ENCODE data around the gene KMT2C. TPM values are rescaled to one million over a fixed set of nuclear protein-coding genes. Genes with fewer than 3 reads are reported as not detected.

The KMT2C gene
- total and polyA plus RNA-seq, 4 donors: 6.3 to 35.3 (median 19.3) TPM

- DNase-seq (ENCODE audit: low spot score): no peak
- H3K4me1 ChIP-seq (ENCODE audit: control insufficient read depth in 4 of 4, insufficient read depth in 4 of 4, low read length in 3 of 4): no peaks in the 10 kb centered on the region
- no peak overlapping the region for H3K27ac ChIP-seq (ENCODE audit: low read depth in 1 of 2, low read length in 2 of 2)
- no peak overlapping the region for H3K4me3 ChIP-seq (ENCODE audit: low read depth in 1 of 3, low read length in 3 of 3)
- H3K27me3 ChIP-seq (ENCODE audit: control insufficient read depth in 4 of 4, insufficient read depth in 4 of 4, low read length in 3 of 4): no peaks in the 10 kb centered on the region
- WGBS: 94% methylated on average over 5 of the region's 5 CpGs
- H3K36me3 ChIP-seq (ENCODE audit: control insufficient read depth in 4 of 4, insufficient read depth in 3 of 4, low read depth in 1 of 4, low read length in 3 of 4): peaks cover 3 to 76% (median 66%) of the 10 kb centered on the region in 4 donors
- no peaks in the 10 kb centered on the region for H3K9me3 ChIP-seq (ENCODE audit: control insufficient read depth in 4 of 4, low read length in 3 of 4)
- TF ChIP-seq, protein P1, sequence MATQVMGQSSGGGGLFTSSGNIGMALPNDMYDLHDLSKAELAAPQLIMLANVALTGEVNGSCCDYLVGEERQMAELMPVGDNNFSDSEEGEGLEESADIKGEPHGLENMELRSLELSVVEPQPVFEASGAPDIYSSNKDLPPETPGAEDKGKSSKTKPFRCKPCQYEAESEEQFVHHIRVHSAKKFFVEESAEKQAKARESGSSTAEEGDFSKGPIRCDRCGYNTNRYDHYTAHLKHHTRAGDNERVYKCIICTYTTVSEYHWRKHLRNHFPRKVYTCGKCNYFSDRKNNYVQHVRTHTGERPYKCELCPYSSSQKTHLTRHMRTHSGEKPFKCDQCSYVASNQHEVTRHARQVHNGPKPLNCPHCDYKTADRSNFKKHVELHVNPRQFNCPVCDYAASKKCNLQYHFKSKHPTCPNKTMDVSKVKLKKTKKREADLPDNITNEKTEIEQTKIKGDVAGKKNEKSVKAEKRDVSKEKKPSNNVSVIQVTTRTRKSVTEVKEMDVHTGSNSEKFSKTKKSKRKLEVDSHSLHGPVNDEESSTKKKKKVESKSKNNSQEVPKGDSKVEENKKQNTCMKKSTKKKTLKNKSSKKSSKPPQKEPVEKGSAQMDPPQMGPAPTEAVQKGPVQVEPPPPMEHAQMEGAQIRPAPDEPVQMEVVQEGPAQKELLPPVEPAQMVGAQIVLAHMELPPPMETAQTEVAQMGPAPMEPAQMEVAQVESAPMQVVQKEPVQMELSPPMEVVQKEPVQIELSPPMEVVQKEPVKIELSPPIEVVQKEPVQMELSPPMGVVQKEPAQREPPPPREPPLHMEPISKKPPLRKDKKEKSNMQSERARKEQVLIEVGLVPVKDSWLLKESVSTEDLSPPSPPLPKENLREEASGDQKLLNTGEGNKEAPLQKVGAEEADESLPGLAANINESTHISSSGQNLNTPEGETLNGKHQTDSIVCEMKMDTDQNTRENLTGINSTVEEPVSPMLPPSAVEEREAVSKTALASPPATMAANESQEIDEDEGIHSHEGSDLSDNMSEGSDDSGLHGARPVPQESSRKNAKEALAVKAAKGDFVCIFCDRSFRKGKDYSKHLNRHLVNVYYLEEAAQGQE (IDR thresholded peaks at IDR 0.05): no peak
- TF ChIP-seq ATF3 (IDR thresholded peaks at IDR 0.05) (no peak), GABPA (IDR thresholded peaks at IDR 0.05 in 1 of 2, conservative IDR thresholded peaks at IDR 0.05 in 1 of 2) (no peak), YY1 (IDR thresholded peaks at IDR 0.05) (no peak), FOXA1 (IDR thresholded peaks at IDR 0.05) (no peak), CTCF (IDR thresholded peaks at IDR 0.05; ENCODE audit: low read depth, low read length, missing input control) (no peak), HNF4G (IDR thresholded peaks at IDR 0.05) (no peak), JUND (IDR thresholded peaks at IDR 0.05) (no peak)
- TF ChIP-seq, protein P2, sequence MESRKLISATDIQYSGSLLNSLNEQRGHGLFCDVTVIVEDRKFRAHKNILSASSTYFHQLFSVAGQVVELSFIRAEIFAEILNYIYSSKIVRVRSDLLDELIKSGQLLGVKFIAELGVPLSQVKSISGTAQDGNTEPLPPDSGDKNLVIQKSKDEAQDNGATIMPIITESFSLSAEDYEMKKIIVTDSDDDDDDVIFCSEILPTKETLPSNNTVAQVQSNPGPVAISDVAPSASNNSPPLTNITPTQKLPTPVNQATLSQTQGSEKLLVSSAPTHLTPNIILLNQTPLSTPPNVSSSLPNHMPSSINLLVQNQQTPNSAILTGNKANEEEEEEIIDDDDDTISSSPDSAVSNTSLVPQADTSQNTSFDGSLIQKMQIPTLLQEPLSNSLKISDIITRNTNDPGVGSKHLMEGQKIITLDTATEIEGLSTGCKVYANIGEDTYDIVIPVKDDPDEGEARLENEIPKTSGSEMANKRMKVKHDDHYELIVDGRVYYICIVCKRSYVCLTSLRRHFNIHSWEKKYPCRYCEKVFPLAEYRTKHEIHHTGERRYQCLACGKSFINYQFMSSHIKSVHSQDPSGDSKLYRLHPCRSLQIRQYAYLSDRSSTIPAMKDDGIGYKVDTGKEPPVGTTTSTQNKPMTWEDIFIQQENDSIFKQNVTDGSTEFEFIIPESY (IDR thresholded peaks at IDR 0.05): no peak
- TF ChIP-seq, protein P3, sequence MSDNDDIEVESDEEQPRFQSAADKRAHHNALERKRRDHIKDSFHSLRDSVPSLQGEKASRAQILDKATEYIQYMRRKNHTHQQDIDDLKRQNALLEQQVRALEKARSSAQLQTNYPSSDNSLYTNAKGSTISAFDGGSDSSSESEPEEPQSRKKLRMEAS (IDR thresholded peaks at IDR 0.05): no peak
- H3K9ac ChIP-seq (ENCODE audit: low read depth in 1 of 2, low read length in 2 of 2): no peak overlapping the region
These were observed 287.1 kb downstream of the KMT2C start for GRCh38 chr7:152148706-152149105.

- H3K27ac ChIP-seq (ENCODE audit: low read depth in 1 of 2, low read length in 2 of 2): no peak overlapping the region
- no peak for DNase-seq (ENCODE audit: low spot score)
- TF ChIP-seq, protein P3 (IDR thresholded peaks at IDR 0.05): no peak
- TF ChIP-seq RAD21 (IDR thresholded peaks at IDR 0.05) (peak; percentile 81 to 84), HNF4A (conservative IDR thresholded peaks at IDR 0.05) (no peak), NR2F2 (IDR thresholded peaks at IDR 0.05) (no peak), ATF3 (IDR thresholded peaks at IDR 0.05) (no peak), JUND (IDR thresholded peaks at IDR 0.05) (no peak), HNF4G (IDR thresholded peaks at IDR 0.05) (no peak), FOXA2 (IDR thresholded peaks at IDR 0.05) (no peak), FOXA1 (IDR thresholded peaks at IDR 0.05) (no peak), SP1 (IDR thresholded peaks at IDR 0.05) (no peak), TAF1 (conservative IDR thresholded peaks at IDR 0.05) (no peak), CTCF (IDR thresholded peaks at IDR 0.05; ENCODE audit: low read depth, low read length, missing input control) (peak; percentile 43)
- TF ChIP-seq, protein P1 (IDR thresholded peaks at IDR 0.05): no peak
These were observed 289.8 kb downstream of the KMT2C start for GRCh38 chr7:152145853-152146466.

More at GRCh38 chr7:152145853-152146466, 289.8 kb downstream of the KMT2C start:
- no peaks in the 10 kb centered on the region for H3K9me3 ChIP-seq (ENCODE audit: control insufficient read depth in 4 of 4, low read length in 3 of 4)
- 83% methylated on average over 4 of the region's 4 CpGs for WGBS
- peaks cover 0 to 2% (median 0%) of the 10 kb centered on the region in 4 donors for H3K4me1 ChIP-seq (ENCODE audit: control insufficient read depth in 4 of 4, insufficient read depth in 4 of 4, low read length in 3 of 4)
- H3K9ac ChIP-seq (ENCODE audit: low read depth in 1 of 2, low read length in 2 of 2): no peak overlapping the region
- H3K27me3 ChIP-seq (ENCODE audit: control insufficient read depth in 4 of 4, insufficient read depth in 4 of 4, low read length in 3 of 4): no peaks in the 10 kb centered on the region
- H3K36me3 ChIP-seq (ENCODE audit: control insufficient read depth in 4 of 4, insufficient read depth in 3 of 4, low read depth in 1 of 4, low read length in 3 of 4): peaks cover 1 to 58% (median 53%) of the 10 kb centered on the region in 4 donors
- H3K4me3 ChIP-seq (ENCODE audit: low read depth in 1 of 3, low read length in 3 of 3): no peak overlapping the region

All from liver (tissue), 9 donors.